OCI-LY7 (cell line): ENCODE measurements around the gene RASIP1. TPM values are rescaled to one million over a fixed set of nuclear protein-coding genes. Genes with fewer than 3 reads are reported as not detected.

Experiments
- BruUV-seq: library from RNA; stranded (reverse); fragments of 400-500 nt; replicated peaks from 2 replicates; lab custom pipeline; 2021; lab: Mats Ljungman, UMichigan
- CTCF ChIA-PET: fragments of 300-600 bp; sonication (Branson Sonifier 250); formaldehyde crosslinking; loops from one replicate; lab custom pipeline; 2022; ENCODE audit warnings: antibody characterized with exemption; ENCODE audit not compliant: unreplicated experiment; lab: Charles Lee
- POLR2A ChIA-PET: fragments of 300-600 bp; sonication (Branson Sonifier 250); formaldehyde crosslinking; loops from one replicate; lab custom pipeline; 2022; ENCODE audit warnings: antibody characterized with exemption; lab: Charles Lee
- DNase-seq: peaks from one replicate; pipeline ENCODE4 v3.0.0-alpha.2; 2015; ENCODE audit warnings: low spot score
- H2AFZ ChIP-seq: fragments of 200-600 bp; sonication (generic), shearing (Covaris generic); 2 replicates; pipeline ENCODE4 v1.6.1; 2014; ENCODE audit warnings: mild to moderate bottlenecking, antibody characterized with exemption, low read length, moderate library complexity
- H3K27ac ChIP-seq: fragments of 200-600 bp; sonication (generic); 2 replicates; pipeline ENCODE4 v1.5.1; 2014; ENCODE audit warnings: mixed run types, low read depth, mild to moderate bottlenecking, moderate library complexity, low read length, inconsistent platforms; ENCODE audit not compliant: poor library complexity, severe bottlenecking
- H3K36me3 ChIP-seq: fragments of 200-600 bp; sonication (generic); 2 replicates; pipeline ENCODE4 v1.6.1; 2014; ENCODE audit warnings: mild to moderate bottlenecking, antibody characterized with exemption, low read length, moderate library complexity, mixed read lengths; ENCODE audit not compliant: insufficient read depth
- H3K4me1 ChIP-seq: fragments of 200-600 bp; sonication (generic); 2 replicates; pipeline ENCODE4 v1.5.1; 2014; ENCODE audit warnings: mild to moderate bottlenecking, low read length; ENCODE audit not compliant: insufficient read depth, poor library complexity, severe bottlenecking
- H3K4me2 ChIP-seq: fragments of 200-600 bp; sonication (generic); 2 replicates; pipeline ENCODE4 v1.6.1; 2014; ENCODE audit warnings: mild to moderate bottlenecking, low read length
- H3K4me3 ChIP-seq: fragments of 200-600 bp; sonication (generic); 2 replicates; pipeline ENCODE4 v1.5.1; 2014; ENCODE audit warnings: mild to moderate bottlenecking, low read depth, low read length; ENCODE audit not compliant: poor library complexity, severe bottlenecking
- H3K79me2 ChIP-seq: fragments of 200-600 bp; sonication (generic); 2 replicates; pipeline ENCODE4 v1.6.1; 2016; ENCODE audit warnings: low read depth, mild to moderate bottlenecking, low read length, moderate library complexity, mixed read lengths; ENCODE audit not compliant: insufficient read depth
- H3K9me2 ChIP-seq: fragments of 200-600 bp; sonication (generic); 2 replicates; pipeline ENCODE4 v1.6.1; 2016; ENCODE audit warnings: mild to moderate bottlenecking, low read length, mixed read lengths; ENCODE audit not compliant: insufficient read depth
- H3K9me3 ChIP-seq: fragments of 200-600 bp; sonication (generic); 2 replicates; pipeline ENCODE4 v1.6.1; 2014; ENCODE audit warnings: mild to moderate bottlenecking, mixed run types, low read length, mixed read lengths
- H4K20me1 ChIP-seq: fragments of 200-600 bp; sonication (generic); 2 replicates; pipeline ENCODE4 v1.6.1; 2014; ENCODE audit warnings: mild to moderate bottlenecking, antibody characterized with exemption, low read length, moderate library complexity, mixed read lengths; ENCODE audit not compliant: insufficient read depth
- CTCF ChIP-seq: fragments of 200-600 bp; sonication (generic); conservative IDR thresholded peaks from 2 replicates; pipeline ENCODE4 v1.5.1; 2014; ENCODE audit warnings: mild to moderate bottlenecking, antibody characterized with exemption, low read length, moderate library complexity, mixed read lengths
- EZH2phosphoT487 ChIP-seq: fragments of 200-600 bp; sonication (generic); IDR thresholded peaks from 2 replicates; pipeline ENCODE4 v1.6.1; 2018; ENCODE audit warnings: low read depth, borderline replicate concordance, mild to moderate bottlenecking, mixed run types, antibody characterized with exemption, low read length, moderate library complexity, mixed read lengths
- intact Hi-C: fragments of 100-400 bp; cut with micrococcal nuclease; formaldehyde crosslinking; loops from one replicate; pipeline ENCODE4 v1.10.0; 2022; ENCODE audit not compliant: unreplicated experiment
- total RNA-seq, 2 experiments: library from RNA; depleted of rRNA in 1 of 2; stranded (reverse); fragments of >200 nt in 1 of 2; shearing (Covaris generic) in 1 of 2; gene quantifications; 2 replicates each; pipeline ENCODE4 v1.2.3, GENCODE V29; 2014 to 2022

The RASIP1 gene
- total RNA-seq, 2 experiments from 2014 or later, result 0.09 to 0.36 TPM

GRCh38 chr19:48676887-48677286, 63.5 kb downstream of the RASIP1 start:
- H3K4me2 ChIP-seq, result no peak overlapping the region
- ChIA-PET CTCF (no interaction called here), POLR2A (no interaction called here)
- TF ChIP-seq EZH2phosphoT487, result no peak
- TF ChIP-seq CTCF, result no peak
- BruUV-seq, result no TSS peak
- intact Hi-C loops, result no loop called here
- no peaks in the 10 kb centered on the region for H3K36me3 ChIP-seq
- no peak overlapping the region for H3K27ac ChIP-seq
- no peak overlapping the region for H2AFZ ChIP-seq
- DNase-seq, result no peak
- no peaks in the 10 kb centered on the region for H3K9me2 ChIP-seq
- H4K20me1 ChIP-seq, result no peaks in the 10 kb centered on the region
- no peaks in the 10 kb centered on the region for H3K9me3 ChIP-seq
- H3K79me2 ChIP-seq, result no peaks in the 10 kb centered on the region
- no peak overlapping the region for H3K4me3 ChIP-seq
- peaks cover 2% of the 10 kb centered on the region for H3K4me1 ChIP-seq

GRCh38 chr19:48676487-48676886, 63.9 kb downstream of the RASIP1 start:
- Histone ChIP-seq H3K4me2 (no peak overlapping the region), H3K9me2 (no peaks in the 10 kb centered on the region), H4K20me1 (no peaks in the 10 kb centered on the region), H3K27ac (no peak overlapping the region), H3K4me1 (peaks cover 2% of the 10 kb centered on the region), H3K4me3 (no peak overlapping the region), H2AFZ (no peak overlapping the region), H3K79me2 (no peaks in the 10 kb centered on the region), H3K9me3 (no peaks in the 10 kb centered on the region), H3K36me3 (no peaks in the 10 kb centered on the region)
- POLR2A ChIA-PET, result no interaction called here
- CTCF ChIA-PET, result no interaction called here
- TF ChIP-seq CTCF, result no peak
- TF ChIP-seq EZH2phosphoT487, result no peak
- intact Hi-C loops, result no loop called here
- BruUV-seq, result no TSS peak
- DNase-seq, result no peak
